GM18517 (cell line): ENCODE measurements around the gene CD300LF.

Source experiments
- ATAC-seq: cut with Tn5 transposase; IDR thresholded peaks from one replicate; pipeline ENCODE4 v1.9.1; 2021; ENCODE audit warnings: mild to moderate bottlenecking, moderate library complexity; ENCODE audit not compliant: unreplicated experiment

CD300LF gene

DNA sequence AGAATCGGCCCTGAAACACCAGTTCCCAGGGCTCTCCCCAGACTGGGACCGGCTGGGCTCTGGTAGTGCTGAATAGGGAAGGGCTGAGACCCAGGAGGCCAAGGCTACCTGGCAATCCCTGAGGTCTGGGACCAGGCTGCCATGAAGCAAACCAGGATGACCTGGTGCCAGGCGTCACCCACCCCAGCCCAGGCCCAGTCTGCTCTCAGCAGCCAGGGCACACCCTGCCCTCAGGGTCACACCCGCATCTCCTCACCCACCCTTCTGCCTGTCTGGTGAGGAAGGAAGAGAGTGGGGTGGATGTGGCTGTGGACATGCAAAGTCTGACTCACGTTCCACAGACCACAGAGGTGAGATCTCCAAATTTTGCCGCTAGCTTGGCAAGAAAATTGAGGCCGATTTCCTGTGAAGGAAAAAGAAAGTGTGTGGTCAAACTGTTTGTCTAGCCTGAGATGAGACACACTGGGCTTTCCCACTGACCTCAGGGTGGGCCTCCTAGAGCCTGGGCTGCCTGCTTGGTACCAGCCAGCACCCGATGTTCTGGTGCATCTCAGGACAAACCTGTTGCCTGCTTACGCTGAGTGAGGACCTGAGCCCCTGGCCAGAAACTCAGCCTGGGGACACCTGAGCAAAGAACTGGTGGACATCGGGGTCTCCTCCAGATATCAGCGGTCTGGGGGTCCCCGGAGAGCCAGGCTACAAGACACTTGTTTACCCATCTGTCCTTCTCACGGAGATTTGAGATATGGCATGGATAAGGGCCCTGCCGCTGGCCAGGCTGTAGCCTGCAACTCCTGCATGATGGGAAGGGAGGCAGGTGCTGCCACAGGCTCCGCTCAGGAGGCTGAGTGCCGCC is 18.0 kb upstream of the CD300LF start:
- no peak for ATAC-seq

DNA sequence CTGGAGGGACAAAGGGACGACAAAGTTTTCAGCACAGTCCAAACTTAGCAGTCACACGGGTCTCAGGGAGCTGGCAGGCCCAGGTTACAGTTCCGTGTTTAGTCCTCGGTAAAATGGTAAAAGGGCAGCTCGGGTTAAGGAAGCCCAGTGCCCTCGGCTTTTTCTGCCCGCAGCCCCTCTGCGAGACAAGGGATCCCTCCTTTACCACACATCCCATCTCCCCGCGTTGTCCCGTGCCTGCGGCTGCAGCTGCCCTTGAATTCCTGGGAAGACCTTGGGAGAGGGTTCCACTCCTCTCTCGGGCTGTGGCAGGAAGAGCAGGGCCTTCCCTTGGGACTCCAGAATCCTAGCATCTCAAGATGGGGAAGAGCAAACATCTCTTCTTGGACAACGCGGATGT is 17.1 kb upstream of the CD300LF start:
- ATAC-seq = no peak

DNA sequence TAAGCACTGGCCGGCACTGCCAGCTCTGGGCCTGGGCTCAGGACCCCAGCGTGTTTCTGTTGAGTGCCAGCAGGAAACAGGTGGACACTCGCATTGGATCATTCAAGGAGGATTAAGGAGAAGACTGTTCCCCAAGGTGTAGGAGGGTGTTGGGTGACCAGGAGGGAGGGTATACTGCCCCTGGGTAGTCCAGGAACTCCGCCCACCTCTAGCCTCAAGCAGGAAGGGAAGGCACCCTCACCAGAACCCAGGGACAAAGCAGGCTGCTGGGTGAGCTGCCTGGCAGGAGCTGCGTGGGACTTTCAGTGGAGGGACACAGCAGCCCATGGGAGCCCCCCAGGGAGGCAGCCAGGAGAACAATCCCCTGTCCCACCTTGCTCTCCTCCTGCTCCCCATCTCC is 16.6 kb upstream of the CD300LF start:
- no peak for ATAC-seq

DNA sequence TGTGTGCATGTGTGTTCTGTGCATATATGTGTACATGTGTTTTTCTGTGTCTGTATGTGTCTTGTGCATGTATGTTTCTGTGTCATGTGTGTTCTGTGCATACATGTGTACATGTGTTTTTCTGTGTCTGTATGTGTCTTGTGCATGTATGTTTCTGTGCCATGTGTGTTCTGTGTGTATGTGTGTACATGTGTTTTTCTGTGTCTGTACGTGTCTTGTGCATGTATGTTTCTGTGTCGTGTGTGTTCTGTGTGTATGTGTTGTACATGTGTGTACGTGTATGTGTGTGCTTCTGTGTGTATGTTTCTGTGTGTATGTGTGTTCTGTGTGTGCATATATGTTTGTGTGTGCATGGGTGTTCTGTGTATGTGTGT is 16.0 kb upstream of the CD300LF start:
- ATAC-seq = no peak

DNA sequence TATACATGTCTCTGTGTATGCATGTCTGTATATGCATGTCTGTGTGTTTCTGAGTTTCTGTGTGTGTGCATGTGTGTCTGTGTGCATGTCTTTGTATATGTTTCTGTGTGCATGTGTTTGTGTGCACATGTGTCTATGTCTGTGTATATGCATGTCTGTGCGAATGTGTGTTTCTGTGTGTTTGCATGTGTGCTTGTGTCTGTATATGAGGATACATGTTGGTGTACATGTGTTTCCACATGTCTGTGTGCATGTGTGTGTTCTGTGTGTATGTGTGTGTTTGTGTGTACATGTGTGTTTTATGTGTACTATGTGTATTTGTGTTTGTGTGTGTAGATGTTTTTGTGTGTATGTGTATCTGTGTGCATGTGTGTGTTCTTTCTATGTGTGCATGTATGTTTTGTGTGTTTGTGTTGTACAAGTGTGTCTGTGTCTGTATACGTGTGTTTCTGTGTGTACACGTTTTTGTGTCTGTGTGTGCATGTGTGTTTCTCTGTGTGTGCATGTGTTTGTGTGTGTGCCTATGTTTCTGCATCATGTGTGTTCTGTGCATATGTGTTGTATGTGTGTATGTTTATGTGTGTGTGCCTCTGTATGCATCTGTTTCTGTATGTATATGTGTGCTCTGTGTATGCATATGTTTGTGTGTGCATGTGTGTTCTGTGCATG is 15.4 kb upstream of the CD300LF start:
- ATAC-seq = no peak

DNA sequence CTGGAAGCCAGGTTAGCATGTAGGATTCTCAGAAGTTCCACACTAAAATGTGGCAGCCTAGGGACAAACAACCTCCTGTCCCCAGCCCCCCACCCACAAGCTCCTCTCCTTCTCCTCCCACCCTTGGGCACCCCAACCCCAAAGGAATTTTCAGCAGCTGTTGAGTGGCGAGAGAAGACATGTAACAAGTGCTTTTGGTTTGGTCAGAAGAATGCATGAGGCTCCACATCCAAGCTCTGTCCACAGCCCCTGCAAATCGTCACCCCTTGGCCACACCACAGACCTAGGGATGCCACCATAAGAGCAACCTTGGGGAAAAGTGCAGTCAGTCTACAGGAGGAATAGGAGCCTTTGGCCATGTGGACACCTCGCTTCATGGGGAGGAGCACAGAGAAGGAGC is 12.4 kb upstream of the CD300LF start:
- no peak for ATAC-seq

DNA sequence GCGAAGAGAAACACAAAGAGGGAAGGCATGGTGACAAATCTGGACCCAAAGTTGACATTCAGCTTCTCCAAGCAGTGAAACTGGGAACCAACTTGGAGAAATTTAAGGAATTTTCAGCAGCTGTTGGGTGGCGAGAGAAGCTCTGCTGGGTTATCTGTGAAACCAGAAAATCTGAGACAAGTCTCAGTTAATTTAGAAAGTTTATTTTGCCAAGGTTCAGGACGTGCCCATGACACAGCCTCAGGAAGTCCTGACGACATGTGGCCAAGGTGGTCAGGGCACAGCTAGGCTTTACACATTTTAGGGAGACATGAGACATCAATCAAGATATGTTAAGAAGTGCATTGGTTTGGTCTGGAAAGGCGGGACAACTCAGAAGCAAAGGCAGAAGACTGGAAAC is 11.2 kb upstream of the CD300LF start:
- ATAC-seq = no peak

DNA sequence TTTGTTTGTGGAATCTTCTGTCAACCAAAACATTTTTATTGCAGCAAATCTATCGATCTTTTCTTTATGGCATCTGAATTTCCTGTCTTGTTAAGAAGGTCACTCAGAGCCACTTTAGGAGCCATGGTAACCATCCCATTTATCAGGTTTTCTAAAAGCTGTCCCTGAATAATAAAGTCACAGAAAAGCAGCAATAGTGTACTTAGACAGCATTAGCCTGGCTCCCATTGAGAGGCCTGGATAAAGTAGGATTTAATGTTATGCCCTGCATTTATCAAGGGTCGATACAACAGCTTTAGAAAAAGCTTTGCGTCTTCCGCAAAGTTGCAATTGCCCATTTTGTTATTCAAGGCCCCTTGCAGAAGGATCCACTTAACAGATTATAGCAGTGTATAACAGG is 10.1 kb upstream of the CD300LF start:
- no peak for ATAC-seq

DNA sequence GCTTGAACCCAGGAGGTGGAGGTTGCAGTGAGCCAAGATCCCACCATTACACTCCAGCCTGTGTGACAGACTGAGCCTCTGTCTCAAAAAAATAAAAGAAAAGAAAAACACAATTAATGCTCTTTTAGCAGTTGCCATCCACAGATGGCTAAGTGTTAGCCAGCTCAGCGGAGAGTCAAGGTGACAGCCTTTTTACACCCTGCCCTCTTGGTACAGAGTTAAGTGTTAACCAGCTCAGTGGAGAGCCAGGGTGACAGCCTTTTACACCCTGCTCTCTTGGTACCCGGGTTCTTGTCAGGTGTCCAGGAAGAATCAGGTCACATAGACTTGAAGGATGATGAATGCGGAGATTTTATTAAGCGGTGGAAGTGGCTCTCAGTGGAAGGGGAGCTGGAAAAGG is 7.8 kb upstream of the CD300LF start:
- no peak for ATAC-seq

DNA sequence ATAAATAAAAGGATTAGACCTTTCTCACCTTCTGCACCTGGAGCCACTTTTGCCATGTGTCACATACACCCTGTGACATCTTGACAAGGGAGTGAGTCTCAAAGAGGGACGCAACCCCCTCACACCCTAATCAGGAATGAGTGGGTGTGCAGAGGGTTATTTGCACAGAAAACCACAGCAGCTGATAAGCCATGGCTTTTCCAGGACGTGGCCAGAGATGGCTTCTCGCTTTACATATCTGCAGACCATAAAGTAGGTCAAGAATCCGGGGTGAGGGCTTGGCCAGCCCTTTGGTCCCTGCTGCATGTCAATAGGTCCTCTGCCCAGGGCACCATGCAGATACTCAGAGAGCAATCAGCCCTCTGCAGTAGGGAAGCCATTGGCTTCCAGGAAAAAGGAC is 2.4 kb upstream of the CD300LF start:
- no peak for ATAC-seq

DNA sequence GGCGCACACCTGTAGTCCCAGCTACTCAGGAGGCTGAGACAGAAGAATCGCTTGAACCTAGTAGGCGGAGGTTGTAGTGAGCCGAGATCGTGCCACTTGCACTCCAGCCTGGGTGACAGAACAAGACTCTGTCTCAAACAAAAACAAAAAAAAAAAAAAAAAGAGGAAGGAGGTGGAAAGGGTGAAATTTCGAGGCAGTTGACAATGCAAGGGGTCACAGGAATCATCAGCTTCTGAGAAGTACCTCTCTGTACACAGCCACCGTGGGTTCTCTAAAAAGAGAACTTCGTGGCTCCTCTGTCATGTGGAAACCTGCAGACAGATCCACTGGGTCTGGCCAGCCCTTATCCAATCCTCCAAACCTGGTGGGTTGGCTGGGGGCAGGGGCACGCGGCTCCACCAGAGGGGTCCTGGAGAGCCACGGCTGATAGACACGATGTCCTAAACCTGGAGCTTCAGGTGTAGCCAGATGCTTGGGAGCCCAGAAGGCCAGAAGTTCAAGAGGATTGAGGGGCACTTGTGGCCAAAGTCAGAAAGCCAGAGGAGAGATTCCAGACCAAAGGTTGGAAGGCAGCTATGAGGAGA is 540 bp upstream of the CD300LF start:
- ATAC-seq = no peak

DNA sequence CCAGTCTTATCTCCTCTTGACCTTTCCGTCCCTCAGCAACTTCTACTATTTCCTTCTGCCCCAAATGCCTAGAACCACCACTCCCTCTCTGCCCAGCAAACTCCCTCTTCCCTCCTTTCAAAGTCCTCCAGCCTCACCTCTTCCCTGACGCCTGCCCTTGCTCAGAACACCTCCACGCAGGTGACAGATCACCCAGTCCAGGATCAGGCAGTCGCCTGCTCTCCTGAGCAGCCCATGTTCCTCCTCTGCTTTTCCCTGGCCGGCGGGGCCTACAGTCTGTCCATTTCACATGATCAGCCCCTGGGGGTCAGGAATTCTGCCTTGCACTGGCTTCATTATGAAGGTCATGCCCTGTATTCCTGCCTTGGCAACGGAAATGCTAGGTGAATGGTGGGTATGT is 422 bp downstream of the CD300LF start:
- no peak for ATAC-seq

DNA sequence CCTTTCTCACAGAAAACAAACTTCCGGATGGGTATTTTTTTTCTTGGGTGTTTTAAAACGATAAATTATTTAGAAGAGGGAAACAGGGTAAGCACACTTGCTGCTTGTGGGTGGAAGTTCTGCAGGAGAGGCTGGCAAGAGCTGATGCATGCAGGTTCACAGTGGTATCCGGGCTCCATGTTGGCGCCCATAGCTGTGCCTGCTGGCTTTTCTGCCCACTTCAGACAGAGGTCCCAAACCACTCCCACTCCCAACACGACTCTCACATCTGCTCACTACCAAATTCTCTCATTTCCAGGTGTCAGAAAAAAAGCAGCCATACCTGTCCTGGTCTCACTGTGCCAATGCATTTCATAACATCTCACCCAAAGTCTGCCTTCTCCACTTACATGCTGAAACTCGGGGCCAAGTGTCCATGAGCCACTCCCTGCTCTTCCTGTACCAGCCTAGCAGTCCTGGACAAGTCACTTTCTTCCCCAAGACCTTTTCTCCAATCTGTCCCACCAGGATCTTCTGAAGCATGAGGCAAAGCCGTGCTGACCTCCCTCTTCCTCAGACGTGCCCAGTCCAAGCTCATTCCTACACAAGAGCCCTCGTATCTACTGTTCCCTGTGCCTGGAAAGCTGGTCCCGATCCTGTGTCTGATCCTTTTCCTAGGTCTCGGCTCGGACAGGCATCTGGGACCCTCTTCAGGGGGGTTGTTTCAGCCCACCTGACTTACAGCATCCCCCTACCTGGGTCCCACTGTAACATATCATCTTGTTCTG is 1.5 kb downstream of the CD300LF start:
- ATAC-seq = no peak

DNA sequence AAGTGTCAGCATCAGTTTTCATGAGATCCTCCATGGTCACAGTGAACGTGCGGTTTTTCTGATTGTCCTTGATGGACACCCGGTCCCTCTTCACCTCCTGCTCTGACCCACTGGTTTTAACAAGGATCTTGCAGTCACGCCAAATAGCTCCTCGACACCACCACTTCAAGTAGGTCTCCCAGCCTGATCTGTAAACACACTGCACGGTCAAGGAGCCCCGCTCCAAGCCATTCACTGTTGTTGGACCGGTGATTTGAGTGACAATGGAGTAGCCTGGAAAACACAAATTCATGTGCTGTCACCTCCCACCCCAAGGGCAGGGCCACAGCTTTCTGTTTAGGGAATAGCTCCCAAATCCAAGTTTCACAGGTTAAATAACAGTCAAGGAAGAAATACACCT is 8.2 kb downstream of the CD300LF start:
- no peak for ATAC-seq

DNA sequence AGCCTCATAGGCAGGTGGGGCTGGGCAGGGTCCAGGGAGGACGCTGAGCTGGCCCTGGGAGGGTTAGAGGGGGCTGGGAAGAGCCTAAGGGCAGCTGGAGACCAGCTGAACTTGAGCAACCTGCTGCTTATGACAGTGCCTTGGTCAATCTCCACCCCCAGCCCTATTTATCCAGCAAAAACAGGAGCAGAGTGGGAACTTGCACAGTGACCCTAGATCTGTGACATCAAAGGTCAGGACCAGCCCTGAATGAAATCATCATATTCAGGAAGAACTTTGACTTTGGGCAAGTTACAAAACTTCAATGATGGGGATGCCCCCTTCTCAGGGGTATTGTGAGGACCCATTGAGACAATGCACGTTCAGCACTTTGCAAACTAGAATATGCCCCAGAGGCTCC is 9.4 kb downstream of the CD300LF start:
- ATAC-seq = no peak

DNA sequence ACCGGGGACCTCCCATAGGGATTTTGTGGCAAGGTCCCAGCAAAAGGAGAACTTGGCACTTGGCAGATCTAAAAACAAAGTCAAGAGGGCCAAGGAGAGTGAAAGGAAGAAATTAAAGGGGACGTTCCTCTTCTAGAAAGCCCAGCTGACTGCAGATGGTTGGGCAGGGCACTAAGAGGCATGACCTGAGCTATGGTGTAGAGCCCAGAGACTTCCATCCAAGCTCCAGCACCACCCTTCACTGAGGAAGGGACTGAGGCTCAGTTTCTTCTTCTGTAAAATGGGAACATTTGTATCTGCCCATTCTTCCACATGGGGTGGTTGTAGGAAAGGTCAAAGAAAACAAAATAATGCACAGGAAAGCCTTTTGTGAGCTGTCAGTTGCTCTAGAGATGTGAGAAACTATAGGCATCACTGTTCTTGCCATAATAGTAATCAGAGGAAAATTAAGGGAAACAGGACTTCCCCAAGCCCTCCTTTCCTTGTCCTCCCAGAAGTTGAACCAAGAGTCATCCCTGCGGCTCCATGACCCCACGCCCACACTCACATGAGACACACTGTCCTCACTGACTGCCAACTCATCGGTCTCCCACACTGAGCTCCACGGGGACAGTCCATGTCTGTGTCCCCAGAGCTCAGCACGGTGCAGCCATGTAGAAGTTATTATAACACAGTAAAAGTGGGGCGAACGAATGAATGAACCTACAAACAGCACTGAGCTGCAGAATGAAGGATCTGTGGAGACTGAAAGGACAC is 10.4 kb downstream of the CD300LF start:
- ATAC-seq = no peak

DNA sequence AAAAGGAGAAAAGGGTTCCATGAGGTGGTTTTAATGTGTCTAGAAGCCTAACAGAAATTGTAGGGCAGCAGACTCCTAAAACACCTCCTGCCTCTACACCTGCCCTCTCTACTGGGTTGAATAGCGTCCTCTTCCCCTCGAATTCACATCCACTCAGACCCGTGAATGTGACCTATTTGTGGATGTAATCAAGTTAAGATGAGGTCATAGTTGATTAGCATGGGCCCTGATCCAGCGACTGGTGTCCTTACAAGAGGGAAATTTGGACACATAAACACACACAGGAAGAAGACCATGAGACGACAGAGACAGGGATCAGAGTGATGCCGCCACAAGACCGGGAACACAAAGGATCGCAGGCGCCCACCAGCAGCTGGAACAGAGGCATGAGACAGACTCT is 13.5 kb downstream of the CD300LF start:
- ATAC-seq = no peak

DNA sequence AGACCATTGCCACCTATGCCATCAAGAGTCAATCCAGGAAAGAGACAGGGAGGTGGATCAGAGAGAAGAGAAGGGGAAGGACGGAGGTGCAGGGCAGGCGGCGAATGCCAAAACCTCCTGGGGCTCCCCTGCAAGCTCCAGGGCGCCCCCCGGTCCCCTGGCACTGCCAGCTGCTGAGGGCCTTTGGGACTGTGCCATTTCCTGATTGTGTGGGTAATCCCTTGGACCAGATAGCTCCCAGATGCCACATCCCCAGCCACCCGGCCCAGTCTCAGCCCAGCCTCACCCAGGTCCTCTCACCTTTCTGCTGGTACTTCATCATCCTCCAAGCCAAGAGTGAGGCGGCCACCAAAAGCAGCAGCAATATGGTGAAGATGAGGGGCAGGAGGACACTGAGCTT is 14.7 kb downstream of the CD300LF start:
- no peak for ATAC-seq

DNA sequence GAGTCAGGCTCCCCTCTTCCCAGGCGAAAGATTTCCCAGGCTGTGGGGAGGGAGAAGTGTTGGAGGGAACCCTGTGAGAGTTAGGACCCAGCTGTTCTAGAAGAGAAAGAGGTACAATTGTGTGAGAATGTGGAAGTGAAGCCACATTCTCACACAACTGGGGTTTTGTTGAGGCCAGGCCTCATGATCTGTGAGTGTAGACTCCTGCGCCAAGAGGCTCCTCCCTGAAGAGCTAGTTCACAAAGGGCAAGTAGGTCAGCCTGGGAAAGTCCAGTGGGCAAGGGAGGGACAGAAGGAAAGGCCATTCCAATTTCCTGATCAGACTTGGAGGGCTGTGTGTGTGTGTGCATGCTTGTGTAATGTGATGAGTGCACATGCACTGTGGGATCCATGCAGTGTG is 15.2 kb downstream of the CD300LF start:
- ATAC-seq = no peak

DNA sequence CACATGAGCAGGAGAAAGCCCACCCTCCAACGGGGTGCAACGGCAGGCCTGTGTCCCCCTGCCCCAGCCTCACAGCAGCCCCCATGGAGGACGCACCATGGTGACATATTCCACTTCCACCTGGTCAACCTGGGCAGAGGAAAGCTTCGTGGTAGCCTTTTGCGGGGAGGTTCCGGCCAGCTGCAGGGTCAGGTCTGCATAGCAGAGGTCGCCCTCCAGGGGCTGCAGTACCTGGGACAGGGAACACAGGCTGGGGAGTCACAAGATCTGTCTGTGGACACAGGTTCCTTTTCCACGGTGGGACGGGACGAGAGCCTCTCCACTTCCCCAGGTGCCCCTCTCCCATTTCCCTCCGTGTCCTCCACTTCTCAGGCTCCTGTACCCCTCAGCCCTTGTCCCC is 17.1 kb downstream of the CD300LF start:
- ATAC-seq = no peak

DNA sequence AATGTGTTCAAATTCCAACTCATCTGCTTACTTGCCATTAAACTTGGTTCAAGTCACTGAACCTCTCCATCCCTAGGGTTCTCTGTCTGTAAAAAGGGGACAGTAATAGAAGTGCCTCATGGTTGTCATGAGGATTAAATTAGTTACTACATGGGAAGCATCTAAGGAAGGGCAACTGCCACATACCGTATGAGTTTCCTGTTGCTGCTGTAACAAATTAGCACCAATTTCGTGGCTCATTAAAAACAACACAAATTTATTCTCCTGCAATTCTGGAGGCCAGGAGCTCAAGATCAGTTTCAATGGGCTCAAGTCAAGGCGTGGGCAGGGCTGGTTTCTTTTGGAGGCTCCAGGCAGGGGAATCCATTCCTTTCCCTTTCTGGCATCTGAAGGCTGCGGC is 18.6 kb downstream of the CD300LF start:
- ATAC-seq = no peak
